HL-60/S4 (cell line): Measurements from ENCODE around the gene ICE2.

Experiments used
- in situ Hi-C: fragments of 300-500 bp; cut with MboI; formaldehyde crosslinking; loops from 2 replicates; pipeline ENCODE4 v1.14.3; 2022; ENCODE audit warnings: low sequenced_read_pairs

The ICE2 gene

GRCh38 chr15:60457985-60458384 lies 21.0 kb downstream of the ICE2 start:
- in situ Hi-C loops: no loop called here

DNA sequence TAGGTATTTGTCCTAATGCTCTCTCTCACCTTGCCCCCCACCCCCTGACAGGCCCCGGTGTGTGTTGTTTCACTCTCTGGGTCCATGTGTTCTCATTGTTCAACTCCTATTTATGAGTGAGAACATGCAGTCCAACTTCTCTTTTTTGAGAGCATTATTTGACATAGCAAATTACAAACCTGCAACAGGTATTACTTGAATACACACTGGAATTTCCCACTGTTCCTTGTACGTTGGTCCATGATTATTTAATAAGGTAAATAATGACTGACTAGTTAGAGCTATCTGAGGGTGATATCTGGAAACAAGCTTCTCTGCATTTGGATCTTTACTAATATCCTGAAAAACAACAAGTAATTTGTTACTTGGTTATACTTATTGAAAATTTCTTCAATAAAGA lies 24.1 kb downstream of the ICE2 start:
- in situ Hi-C loops: no loop called here

DNA sequence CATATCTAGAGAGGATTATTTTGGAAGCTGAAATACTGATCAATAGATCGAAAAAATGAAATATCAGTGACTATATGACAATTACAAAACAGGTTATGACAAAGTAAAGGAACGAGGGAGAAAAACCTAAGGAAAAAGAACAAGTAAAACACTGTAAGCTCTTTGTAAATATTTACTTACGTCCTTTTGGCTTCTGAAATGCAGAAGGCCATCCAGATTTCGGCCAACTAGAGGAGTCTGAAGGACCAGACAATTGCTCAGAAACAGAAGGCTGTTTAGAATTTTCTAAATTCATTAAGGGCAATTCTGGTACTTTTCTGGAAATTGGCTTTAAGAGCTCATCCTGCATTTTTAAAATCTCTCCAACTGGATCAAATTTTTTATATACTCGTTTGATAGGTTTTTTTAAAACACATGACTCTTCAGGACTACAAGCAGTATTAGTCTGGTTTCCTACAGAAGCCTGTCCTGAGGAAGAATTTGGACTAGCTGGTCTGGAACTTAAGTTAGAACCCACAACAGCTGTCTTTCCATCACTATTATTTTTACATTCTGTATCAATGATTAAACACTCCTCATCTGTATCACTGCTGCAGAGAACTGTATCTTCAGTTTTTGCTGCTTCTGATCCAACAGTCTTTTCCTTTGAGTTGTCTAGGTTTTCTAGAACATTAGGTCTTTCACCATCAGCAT lies 30.1 kb downstream of the ICE2 start:
- in situ Hi-C loops: no loop called here

- in situ Hi-C loops: no loop called here
These were observed 34.5 kb downstream of the ICE2 start for GRCh38 chr15:60444289-60444912.

- in situ Hi-C loops: no loop called here
These were observed 36.2 kb downstream of the ICE2 start for GRCh38 chr15:60442763-60443162.

GRCh38 chr15:60442031-60442650 lies 36.8 kb downstream of the ICE2 start:
- in situ Hi-C loops: no loop called here

GRCh38 chr15:60441331-60441730 lies 37.6 kb downstream of the ICE2 start:
- in situ Hi-C loops: no loop called here

DNA sequence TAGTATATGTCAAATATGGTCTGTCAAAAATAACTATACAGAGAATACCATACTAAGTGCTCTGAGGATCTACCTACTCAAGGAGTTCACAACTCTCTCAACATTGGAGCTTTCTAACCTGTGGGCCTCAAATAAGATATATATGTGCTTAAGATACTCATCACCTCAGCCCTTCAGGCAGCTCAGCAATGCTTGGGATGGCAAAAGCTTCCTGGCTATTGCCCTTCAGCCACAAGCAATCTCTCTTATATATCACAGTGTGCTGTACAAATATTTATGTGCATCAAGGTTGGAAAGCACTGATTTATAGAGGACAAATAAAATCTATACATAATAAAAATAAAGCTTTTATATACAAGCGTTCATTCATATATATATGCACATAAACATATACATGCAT lies 40.3 kb downstream of the ICE2 start:
- in situ Hi-C loops: no loop called here

GRCh38 chr15:60428935-60429334 lies 50.0 kb downstream of the ICE2 start:
- in situ Hi-C loops: no loop called here

GRCh38 chr15:60426870-60427508 lies 52.0 kb downstream of the ICE2 start:
- in situ Hi-C loops: no loop called here

DNA sequence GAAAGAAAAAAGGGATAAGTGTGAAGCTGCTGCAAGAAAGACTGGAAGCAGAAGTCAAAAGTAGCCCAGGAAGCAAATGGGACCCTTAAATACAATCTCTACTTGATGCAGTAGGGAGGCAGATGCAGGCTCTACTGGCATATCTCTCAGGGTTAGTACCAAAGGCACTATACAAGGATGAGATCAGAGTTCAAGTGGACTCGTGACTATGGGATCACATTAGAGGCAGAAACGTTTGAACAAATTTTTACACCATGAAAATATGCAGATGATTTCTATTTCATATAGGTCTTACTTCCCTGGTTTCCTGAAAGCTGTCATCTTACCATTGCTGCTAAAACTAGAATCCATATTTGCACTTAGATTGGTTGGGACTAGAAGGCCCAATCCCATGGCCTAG lies 53.5 kb downstream of the ICE2 start:
- in situ Hi-C loops: no loop called here

DNA sequence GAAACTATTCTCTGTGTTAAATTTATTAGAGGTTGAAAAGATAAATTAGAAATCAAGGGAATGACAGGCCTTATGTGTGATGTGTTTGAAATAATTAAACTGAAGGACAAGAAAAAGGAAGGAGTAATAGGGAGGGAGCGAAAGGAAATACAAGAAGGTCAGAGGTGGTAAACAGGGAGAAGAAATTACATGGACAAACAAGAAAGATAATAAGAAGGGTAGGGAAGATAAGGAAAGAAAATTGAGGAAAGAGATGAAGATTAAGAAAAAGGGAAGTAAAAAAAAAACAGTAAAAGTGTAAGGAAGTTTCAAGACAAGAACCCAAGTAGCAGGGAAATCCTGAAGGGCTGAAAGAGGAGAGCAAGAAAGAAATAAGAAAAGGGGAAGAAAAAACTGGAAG lies 54.9 kb downstream of the ICE2 start:
- in situ Hi-C loops: no loop called here

DNA sequence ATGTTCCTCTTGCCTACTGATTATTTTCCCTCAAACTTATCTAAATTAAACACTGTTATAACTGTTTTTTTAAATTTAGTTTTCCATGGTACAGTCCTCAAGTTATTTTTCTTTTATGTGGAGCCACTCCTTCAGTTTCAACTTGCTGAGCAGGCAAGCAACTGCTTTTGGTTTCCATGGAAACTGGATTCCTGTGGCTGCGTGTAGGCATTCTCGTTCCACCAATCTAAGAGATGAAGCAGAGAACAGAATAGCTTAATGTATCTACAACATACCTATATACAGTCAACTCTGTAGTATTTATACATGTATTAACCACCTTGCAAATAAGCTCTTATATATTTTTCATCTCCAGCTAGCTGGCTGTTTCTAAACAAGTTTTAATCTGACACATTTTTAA lies 55.4 kb downstream of the ICE2 start:
- in situ Hi-C loops: no loop called here

GRCh38 chr15:60421544-60421943 lies 57.4 kb downstream of the ICE2 start:
- in situ Hi-C loops: no loop called here

DNA sequence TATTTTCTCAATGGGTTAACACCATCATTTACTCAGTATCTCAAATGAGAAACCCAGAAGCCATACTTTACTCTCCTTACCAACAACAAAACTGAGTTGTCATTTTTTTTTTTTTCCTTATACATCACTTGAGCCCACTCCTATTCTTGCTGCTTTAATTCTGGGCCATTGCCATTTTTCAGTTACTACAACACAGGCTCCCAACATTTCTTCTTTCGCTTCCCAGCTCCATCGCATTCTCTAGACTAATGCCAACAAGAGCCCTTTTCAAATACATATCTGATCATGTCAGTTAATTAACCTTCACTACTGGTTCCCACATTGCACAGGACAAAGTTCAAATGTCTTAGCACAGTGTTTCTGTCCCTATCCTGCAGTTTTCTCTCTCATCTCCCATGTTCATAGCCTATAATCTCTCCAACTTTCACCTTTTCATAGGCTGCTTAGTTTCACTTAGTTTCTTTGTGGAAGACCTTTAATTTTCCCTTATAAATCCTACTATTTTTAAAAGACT lies 58.7 kb downstream of the ICE2 start:
- in situ Hi-C loops: no loop called here

DNA sequence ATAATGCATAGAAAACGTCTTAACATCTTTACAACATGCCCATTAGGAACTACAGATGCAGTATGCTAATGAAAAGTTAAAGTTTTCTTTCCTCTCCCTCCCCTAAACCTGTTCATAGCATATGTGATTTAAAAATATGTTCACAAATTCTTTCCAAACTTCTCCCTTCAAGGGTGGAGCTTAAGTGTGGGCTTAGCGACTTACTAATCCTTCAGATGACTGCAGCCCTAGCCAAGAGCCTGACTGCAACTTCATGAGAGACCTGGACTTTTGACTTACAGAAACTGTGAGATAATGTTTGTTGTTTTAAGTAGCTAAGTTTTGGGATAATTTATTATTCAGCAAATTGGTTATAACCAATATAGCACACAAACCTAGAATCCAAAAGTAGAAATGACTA lies 59.2 kb downstream of the ICE2 start:
- in situ Hi-C loops: no loop called here

- in situ Hi-C loops: no loop called here
These were observed 60.8 kb downstream of the ICE2 start for GRCh38 chr15:60418096-60418495.

GRCh38 chr15:60417112-60417511 lies 61.8 kb downstream of the ICE2 start:
- in situ Hi-C loops: no loop called here

DNA sequence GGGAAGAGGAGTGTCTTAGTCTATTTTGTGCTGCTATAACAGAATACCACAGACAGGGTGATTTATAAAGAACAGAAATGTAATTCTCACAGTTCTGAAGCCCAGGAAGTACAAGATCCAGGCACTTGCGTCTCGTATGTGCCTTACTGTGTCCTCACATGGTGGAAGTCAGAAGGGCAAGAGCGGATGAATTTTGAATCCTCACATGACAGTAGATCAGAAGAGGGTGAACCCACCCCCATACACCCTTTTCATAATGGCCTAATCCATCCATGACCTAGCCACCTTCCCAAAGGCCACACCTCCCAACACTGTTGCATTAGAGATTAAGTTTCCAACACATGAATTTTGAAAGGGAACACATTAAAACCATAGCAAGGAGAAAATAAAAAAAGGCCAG lies 62.5 kb downstream of the ICE2 start:
- in situ Hi-C loops: no loop called here

GRCh38 chr15:60414016-60414682 lies 64.8 kb downstream of the ICE2 start:
- in situ Hi-C loops: no loop called here

DNA sequence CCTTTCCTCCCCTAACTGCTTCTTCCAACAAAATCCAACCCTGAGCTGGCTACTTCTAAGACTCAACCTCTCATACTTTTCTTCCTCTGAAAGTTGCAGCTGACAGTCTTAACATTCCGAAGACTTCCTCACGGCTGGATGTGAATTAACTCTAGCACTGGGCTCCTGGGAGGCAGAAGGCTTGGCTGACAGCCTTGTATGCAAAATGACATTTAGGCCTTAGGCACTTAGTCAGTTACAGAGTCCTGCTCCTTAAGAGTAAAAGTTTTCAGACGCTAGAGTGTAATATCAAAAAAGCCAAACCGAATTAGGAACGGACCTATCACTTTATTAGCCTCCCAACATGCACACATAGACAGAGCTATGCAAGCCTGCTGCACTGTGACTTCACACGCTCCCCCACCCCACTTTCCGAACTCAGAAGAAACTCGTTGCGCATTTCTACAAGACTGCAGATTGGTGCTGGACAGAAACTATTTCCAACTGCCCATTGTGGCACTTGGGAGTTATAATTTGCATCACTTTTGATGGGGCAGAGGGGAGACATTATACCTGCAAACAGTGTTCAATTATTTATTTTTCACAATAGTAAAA lies 65.6 kb downstream of the ICE2 start:
- in situ Hi-C loops: no loop called here
